CD4-positive, alpha-beta T cell treated with Interleukin-21 for 1 hour (primary cell): ENCODE measurements around the gene CKAP4.

Source experiments
- DNase-seq: peaks from one replicate; pipeline ENCODE4 v3.0.0-alpha.2; 2020

The CKAP4 gene

GRCh38 chr12:106193394-106194215 lies 54.2 kb downstream of the CKAP4 start:
- DNase-seq: no peak

- DNase-seq: no peak
Measured at GRCh38 chr12:106192659-106193393, 55.0 kb downstream of the CKAP4 start.

- no peak for DNase-seq
Measured at GRCh38 chr12:106190581-106190980, 57.2 kb downstream of the CKAP4 start.

GRCh38 chr12:106189341-106189740 lies 58.5 kb downstream of the CKAP4 start:
- DNase-seq: no peak

- no peak for DNase-seq
Measured at GRCh38 chr12:106188256-106188655, 59.6 kb downstream of the CKAP4 start.
